NCI-H446 treated with DMSO at 0.1 percent for 48 hours (cell line): ENCODE results near the gene SAYSD1.
"Not testable (repeated sequence)": the region's sequence is repeated elsewhere in the genome, so short reads cannot be mapped to it uniquely, and the experiment has no call there.

ENCODE experiments used
- DNase-seq: peaks from one replicate; lab custom pipeline; 2025; lab: John Stamatoyannopoulos, UW

The SAYSD1 gene, protein sequence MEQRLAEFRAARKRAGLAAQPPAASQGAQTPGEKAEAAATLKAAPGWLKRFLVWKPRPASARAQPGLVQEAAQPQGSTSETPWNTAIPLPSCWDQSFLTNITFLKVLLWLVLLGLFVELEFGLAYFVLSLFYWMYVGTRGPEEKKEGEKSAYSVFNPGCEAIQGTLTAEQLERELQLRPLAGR

GRCh38 chr6:39114704-39115599 lies at the start of gene SAYSD1:
SAYSD1 (minus strand) TSS chr6:39115186; CDS start chr6:39115089, 97 bp downstream.
- DNase-seq: peak; percentile 89

DNA sequence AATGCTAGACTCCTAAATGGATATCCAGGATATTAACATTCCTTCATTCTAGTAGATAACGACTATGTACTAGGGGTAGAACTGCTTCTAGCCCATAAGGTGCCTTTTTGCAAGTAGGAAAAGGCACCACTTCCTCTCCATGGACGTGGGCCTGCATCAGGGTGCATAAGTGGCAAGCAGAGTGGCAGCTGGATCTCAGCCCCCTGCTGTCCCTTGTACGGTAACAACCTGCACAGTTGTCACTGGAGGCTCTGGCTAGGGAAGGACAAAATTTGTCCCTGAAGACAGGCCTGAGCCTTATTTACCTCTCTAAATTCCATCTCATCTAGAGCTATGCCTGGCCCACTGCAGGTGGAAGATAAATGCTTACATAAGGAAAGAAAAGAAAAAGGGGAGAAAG lies 42.5 kb upstream of the SAYSD1 start:
- DNase-seq: no peak

DNA sequence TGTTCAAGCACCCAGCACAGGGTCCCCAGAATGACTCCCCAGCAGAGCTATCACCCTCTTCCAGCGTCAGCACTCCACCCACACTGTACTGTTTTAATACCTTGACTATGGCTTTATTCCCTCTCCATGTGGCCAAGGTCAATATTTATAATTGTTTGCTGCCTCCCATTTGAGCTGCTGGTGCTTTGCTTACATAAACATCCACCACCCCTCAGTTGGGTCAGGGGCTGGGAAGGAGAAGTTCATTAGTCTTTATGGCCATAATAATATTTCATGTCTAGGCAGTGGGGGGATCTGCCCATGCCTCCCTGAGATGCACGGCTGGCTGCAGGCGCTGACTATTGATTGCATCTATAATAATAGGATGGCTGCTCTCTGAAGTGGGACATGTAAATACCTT lies 41.8 kb upstream of the SAYSD1 start:
- no peak for DNase-seq

DNA sequence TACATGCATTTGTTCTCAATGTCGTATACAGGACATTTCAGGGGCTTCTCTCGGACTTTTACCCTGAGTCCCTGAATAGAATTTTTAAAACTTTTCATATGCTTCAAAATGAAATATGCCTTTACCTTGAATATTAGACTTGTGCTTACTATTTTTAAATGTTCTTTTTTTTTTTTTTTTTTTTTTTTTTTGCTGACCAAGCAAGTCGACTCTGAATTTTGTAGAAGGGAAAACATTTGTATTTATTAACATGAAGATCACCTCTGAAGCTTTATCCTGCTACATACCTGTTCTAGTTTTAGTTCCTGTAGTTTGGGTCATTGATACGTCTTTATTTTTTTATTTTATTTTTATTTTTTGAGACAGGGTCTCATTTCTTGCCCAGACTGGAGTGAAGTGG lies 39.7 kb upstream of the SAYSD1 start:
- DNase-seq: no peak

GRCh38 chr6:39153766-39154397 lies 38.9 kb upstream of the SAYSD1 start:
- DNase-seq: no peak

- no peak for DNase-seq
Measured at GRCh38 chr6:39152262-39152661, 37.3 kb upstream of the SAYSD1 start.

DNA sequence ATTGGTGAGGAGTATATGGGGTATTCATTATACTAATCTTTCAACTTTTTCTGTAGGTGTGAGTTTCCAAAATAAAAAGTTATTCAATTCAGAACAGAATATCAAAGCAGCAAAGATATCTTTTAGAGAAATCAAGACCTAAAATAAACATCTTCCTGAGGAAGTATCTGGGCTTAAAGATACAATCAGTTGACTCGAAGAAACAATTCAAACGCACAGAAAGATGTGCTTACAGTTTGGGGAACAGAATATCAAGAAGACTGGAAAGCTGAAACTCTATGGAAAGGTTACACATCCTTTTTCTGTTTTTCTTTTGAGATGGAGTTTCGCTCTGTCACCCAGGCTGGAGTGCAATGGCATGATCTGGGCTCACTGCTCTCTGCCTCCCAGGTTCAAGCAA lies 36.2 kb upstream of the SAYSD1 start:
- no peak for DNase-seq

DNA sequence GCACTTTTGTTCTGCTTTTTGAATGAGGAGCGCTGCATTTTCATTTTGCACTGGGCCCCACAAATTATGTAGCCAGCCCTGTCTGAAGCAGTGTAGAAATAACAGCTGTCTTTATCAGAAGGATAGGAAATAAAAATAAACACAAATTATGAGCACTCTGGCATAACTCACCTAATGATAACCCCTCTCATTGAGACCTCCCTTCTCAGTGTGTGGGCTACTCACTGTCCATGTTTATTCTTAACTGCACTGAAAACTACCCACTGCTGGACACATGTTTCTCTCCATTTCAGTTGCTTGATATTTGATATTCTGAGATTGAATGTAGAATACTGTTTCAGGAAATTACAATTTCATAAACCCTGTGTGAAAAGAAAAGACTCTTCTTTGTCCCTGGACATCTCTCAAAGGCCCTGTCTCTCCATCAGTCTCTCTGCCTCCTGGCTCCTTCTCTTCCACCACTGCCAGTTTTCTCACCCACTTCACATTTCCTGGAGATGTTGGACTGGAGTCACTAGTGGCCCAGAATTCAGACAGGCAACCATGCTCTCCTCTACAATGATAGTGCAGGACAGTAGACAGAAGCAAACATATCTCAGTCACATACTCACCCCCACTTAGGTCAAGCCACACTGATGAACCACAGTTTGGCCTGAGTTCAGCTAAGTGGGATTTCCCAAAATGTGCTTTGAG lies 29.6 kb upstream of the SAYSD1 start:
- DNase-seq: no peak

DNA sequence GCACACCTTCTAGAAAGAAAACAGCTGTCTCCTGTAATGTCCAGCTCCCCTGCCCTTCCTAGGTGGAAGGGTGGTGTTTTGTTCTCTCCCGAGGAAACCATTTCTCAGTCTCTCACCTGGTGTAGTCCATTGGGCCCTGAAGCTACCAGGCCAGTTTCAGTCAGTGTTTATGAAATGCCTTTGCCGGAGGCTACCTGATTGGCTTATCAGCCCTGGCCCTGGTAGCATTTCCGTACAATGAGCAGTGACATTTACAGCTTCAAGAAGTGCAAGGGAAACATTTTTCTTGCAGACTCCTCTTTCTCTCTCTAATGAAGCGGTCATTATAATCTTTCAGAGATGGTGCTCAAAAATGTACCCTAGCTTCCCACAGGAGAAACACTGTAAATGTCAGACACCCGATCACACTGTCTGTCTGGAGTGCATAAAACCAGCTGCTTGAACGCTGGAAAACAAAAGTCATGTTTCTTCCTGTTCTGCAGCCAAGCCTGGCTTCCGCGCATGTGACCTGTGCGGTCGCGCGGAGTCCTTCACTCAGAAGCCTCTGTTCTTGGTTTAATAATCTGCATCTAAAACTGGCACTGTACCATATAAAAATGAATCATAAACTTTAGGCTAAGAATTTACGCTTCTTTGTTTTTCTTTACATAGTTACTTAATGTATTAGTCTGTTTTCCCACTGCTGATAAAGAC lies 28.4 kb upstream of the SAYSD1 start:
- no peak for DNase-seq

DNA sequence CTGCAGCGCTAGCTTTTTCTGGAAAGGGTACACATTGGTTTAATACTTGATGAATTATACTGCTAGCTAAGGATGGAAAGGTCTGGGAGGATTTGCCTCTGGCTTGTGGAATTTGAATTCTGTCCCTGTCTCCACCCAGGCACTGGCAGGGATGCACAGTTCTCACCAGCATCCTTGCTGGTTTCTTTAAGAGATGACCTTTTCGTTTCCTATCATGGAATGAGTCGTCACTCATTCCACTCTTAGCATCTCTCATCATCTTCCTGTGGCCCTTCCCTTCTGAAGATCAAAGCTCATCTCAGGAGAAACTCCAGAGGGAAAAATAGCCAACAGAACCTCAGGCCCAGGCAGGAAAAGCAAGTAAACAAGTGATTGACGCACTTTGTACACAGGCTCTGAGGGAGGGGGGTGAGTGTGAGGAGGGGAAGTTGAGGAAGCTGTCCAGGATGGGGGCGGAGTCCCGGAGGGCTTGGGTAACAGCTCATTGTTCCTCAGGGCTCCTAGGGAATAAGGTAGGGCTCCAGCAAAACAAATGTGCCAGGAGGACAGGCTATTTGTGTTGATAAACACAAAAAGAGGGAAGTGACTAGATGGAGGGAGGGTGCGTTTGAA lies 25.7 kb upstream of the SAYSD1 start:
- no peak for DNase-seq

GRCh38 chr6:39137245-39137644 lies 22.3 kb upstream of the SAYSD1 start:
- no peak for DNase-seq

DNA sequence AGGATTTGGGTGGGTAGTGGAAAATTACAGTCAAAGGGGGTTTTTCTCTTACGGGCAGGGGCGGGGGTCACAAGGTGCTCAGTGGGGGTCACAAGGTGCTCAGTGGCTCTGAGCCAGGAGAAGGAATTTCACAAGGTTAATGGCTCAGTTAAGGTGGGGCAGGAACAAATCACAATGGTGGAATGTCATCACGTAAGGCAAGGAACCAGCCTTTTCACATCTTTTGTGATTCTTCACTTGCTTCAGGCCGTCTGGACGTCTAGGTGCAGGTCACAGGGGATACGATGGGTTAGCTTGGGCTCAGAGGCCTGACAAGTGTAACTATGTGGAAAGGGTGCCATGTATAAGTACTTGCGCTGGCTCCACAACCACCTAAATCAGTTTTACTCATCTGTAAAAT lies 21.2 kb upstream of the SAYSD1 start:
- DNase-seq: not testable (repeated sequence)

GRCh38 chr6:39134761-39135160 lies 19.8 kb upstream of the SAYSD1 start:
- not testable (repeated sequence) for DNase-seq

DNA sequence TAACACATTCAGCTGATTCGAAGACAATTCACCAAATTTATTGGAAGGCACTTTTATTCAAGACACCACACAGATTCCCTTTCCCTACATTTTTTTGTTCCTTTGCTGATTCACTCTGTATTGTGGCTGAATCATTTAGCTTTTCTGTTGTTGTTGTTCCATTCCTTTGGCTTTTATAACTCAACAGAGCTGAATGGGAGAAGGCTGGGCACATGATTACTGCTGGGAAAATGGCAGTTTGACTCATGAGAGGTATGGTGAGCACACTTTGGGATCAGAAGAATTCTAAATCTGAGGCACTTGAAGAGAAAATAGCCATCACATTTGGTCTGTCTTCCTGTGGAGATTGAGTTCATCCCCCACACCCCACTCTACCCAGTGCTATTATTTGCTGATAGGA lies 15.7 kb upstream of the SAYSD1 start:
- no peak for DNase-seq

- no peak for DNase-seq
Measured at GRCh38 chr6:39128832-39129231, 13.8 kb upstream of the SAYSD1 start.

DNA sequence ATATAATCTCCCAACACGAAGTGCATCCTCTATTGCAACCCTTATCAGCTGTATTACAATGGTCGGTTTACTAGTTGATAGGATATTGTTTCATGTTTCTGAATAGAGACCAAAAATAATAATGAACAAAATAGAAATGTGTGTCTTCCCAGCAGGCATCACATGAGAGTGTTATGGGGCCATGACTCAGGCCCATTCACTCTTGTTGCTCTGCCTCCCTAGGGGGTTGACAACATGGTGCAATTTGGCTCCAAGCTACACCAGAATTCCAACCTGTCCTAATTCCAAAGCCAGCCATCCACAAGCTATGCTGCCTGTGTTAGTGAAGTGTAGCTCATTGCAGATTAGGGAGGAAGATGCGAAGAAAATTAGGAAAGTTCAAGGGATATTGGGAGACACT lies 13.1 kb upstream of the SAYSD1 start:
- no peak for DNase-seq

DNA sequence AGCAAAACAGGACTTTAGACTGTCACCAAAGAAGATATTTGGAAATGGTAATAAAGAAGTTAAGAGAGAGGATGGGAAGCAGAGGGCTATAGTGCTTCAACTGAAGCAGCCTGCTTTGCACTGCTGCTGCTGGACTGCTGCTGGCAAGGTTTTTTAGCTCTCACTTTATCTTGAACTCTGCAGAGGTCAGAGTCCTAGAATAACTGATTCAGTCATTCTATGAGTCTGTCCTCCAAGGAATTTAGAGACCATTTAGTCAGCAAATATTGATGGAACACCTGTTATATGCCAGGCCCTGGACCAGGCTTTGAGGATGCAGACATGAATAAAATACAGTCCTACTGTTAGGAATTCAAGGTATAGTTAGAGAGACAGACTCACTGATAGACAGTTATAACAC lies 9.1 kb upstream of the SAYSD1 start:
- DNase-seq: no peak

DNA sequence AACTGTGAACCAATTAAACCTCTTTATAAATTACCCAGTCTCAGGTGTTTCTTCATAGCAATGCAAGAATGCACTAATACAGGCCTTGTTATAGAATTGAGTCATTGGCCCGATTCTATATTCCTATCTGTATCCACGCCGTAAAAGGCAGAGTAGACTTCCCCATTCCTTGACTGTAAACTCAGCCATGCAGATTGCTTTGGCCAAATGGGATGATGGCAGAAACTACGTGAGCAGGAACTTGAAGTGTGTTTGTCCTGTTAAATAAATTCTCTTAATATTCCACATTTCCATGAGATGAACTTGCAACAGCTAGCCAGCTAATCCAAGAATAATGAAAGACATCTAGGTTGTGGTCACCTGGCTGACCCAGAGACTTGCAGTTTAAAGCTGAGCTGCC lies 3.9 kb upstream of the SAYSD1 start:
- no peak for DNase-seq

- DNase-seq: no peak
Measured at GRCh38 chr6:39114388-39114703, 640 bp downstream of the SAYSD1 start.

- no peak for DNase-seq
Measured at GRCh38 chr6:39113788-39114187, 1.2 kb downstream of the SAYSD1 start.

DNA sequence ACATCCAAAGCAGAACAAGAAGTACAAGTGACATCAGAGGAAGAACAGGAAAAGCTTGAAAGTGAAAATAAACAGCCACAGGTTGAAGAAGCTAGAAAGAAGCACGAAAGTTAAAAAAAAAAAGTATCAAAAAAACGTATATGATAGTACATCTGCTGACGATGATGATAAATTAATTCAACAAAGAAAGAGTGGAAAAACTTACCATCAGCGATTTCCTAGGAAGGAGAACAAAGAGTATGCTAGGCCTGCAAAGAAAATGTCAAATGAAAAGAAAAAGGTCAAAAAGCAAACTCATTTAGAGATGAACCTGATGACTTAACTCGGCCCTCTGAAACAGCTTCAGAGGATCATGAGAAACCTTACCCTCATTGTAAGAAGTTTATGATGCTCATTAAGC lies 3.7 kb downstream of the SAYSD1 start:
- DNase-seq: no peak
